HG03432 (cell line): ENCODE measurements around the gene METTL21A.
"Not testable (repeated sequence)": the region's sequence is repeated elsewhere in the genome, so short reads cannot be mapped to it uniquely, and the experiment has no call there.

Experiments used
- ATAC-seq: cut with Tn5 transposase; IDR thresholded peaks from one replicate; pipeline ENCODE4 v1.9.1; 2021; ENCODE audit warnings: mild to moderate bottlenecking, moderate library complexity; ENCODE audit not compliant: unreplicated experiment

METTL21A gene

DNA sequence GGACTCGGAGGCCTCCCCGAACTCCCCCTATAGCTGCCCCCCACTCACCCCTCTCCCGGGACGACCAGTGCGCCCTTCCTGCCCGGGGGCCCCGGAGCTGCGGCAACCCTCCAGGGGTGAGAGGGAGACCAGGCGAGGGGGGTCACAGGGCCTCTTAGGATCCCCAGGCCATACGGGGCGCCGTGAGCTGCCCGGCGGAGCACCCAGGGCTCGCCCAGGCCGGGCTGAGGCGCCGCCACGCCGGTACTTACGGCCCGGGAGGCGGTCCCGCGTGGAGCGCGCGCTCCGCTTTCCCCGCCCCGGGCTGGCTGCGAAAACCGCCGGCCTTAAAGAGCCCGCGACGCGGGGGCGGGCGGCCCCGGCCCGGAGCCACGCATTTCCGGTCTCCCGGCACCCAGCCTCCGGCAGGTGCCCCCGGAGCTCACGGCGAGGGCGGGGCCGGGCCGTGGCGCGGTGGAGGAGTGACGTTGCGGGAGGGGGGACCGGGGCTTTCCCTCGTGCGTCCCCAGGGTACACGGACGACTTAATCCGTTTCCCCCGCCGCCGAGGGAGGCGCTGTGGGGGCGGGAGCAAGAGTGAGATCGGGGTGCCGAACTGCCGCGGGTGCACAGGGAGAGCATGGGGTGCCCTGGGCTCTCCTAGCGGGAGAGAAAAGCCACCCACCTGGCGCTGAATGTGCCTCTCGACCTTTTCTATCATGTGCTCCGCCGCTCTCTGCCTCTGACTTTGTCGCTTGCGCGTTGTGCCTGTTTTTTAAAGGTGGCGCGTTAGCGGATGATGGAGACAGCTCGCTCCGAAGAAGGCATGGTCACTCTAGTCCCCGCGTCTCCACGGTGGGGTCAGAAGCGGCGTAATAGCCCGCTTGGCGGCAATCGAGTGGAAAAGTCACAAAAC is at the start of gene METTL21A:
TSS of gene METTL21A (minus strand) at position 381 of the 894 bp plus-strand sequence. CDS start 1,019 bp downstream, outside the sequence.
- peak; percentile 66 for ATAC-seq

DNA sequence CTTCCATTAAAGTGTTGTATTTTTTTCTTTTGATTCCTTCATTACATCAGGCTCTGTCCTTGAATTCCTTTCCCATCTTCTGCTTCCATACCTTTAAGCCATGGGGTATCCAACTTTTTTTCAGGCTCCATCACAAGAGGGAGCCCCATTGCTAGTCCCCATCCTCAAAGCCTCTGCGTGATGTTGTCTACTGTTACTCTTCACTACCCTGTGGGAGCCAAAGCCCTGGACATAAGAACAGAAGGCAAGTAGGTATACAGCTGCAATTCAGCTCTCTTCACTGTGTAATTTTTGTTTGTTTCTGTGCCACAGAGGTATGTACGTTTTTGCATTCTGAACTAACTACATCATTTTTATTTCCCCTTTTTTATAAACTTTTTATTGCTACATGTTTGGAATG is 49.6 kb upstream of the METTL21A start:
- no peak for ATAC-seq

DNA sequence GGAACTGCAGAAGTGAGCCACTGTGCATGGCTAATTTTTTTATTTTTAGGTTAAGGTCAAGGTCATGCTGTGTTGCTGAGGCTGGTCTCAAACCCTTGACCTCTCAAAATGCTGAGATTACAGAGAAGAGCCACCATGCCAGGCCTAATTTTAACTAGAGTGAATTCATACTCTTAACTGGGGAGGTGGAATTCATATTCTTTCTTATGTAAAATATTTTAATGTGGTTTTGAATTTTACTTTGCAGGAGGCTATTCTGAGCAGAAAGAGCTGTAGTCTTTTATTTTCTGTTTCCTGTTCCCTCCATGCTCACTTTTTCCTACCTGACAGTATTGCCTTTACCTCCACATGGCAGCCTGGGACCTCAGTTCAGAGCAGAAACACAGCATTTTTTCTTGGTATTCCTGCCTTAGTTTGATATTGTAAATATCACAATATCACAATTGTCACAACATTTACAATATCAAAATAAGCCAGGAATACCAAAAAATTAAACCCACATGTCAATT is 49.1 kb upstream of the METTL21A start:
- ATAC-seq = no peak

DNA sequence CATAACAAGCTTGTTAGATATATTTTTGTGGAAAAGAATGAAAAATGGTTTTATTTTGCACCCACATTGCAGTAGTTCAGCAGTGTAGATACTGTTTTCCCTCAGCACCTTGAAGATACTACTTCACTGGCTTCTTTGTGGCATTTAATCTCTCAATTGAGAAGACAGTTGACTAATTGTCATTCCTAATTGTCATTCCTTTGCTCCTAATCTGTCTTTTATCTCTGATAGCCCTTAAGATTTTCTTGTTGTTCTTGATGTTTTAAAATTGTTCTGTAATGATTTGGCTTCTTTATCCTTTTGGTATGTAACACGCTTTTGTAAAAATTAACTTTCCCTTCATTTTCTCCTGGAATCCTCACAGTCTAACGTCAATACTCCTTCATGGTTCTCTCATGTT is 48.2 kb upstream of the METTL21A start:
- ATAC-seq = no peak

DNA sequence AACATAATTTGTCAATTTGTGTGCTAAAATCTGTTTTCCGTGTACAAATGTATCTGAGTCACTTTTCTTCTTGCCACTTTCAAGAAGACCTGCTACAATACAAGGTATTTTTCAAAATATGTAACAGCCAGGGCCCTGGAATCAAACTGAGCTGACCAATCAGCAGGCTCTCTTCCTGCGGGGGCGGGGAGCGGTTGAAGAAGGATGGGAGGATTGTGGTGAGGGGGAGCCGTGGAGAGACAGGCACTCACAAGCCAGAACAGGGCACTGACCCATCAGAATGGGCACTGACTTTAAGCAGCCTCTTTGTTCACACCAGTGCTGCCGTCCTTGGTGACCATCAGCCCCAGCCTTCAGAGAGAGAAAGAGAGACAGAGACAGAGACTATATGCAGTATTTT is 45.7 kb upstream of the METTL21A start:
- ATAC-seq = no peak

DNA sequence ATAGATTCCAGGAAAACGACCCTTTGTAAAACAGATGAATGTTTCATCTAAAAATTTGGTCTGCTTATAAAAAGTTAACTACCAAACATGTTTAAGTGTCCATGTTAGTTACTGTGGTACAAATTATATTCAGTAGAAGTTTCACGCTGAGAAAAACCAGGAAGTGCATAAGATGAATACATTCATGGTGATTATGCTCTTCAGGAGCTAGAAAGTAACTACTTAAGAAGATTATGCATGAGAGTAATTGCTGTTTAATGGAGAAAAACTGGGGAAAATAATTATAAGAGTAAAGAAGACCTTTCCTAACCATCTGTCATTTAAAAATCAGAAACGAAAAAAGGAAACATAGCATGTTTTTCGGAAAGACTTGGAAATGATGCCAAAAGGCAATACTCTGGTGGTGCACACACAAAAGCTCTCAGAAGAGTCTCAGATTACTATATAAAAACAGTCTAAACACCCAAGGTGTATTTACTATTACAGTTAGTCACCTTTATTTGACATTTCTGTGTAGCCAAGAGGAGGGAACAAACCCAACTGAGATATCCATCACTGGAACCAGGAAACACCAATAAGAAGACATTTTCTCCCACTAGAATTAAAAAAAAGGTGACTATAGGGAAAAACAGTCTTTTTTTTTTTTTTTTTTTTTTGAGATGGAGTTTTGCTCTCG is 38.8 kb upstream of the METTL21A start:
- ATAC-seq = no peak

DNA sequence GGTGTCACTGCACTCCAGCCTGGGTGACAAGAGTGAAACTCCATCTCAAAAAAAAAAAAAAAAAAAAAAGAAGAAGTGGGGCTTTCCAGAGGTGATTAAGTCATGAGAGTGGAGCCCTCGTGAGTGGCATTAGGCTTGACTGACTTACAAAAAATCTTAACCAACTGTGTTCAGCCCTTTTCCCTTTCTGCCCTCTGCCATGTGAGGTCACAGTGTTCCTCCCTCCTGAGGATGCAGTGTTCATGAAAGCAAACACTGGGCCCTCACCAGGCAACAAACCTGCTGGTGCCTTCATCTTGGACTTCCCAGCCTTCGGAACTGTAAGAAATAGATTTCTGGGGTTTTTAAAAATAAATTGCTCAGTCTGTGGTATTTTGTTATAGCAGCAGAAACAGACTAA is 37.0 kb upstream of the METTL21A start:
- ATAC-seq = peak; percentile 96

DNA sequence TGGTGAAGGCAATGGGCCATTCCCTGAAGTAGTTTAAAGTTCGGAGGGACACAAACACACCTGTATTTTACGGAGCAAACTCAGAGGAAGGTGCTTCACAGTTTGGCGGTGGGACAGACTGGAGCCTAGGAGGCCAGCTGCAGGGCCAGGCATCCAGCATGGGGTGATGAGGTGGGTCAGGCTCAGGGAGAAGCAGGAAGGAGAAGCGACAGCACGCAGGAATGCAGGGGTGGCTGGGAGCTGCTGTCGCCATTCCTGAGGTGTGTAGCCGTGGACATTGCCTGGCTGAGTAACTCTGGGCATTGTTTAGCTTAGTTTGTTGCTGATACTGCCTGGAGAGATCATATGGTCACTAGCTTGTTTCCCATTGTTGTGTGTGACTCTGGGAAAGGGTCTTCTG is 35.8 kb upstream of the METTL21A start:
- no peak for ATAC-seq

DNA sequence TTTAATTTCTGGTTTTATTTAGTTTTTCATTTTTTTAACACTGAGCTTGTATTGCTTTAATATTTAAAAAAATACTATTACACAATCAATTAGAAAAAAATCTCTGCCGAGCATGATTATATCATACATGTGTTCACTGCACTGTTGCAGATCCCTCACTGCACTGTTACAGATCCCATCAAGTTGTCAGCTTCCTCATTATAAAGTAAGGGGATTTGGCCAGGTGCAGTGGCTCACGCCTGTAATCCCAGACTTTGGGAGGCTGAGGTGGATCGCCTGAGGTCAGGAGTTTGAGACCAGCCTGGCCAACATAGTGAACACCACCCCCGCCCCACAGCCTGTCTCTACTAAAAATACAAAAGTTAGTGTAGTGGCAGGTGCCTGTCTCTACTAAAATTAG is 33.0 kb upstream of the METTL21A start:
- no peak for ATAC-seq

DNA sequence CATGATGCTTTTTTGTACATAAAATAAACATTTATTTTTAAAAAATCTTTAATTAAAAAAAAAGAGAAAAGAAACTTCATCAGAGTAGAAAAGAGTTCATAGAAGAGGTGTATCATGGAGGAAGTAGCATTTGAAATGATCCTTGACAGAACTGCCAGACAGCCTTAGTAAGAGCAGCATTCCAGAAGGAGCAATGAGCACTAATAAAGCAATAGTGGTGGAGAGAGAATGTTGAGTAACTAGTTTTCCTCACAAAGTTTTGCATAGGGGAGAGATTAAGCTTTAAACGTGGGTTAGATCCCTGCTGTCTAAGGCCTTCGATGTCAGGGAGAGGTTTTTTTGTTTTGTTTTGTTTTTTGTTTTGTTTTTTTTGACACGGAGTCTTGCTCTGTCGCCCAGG is 29.8 kb upstream of the METTL21A start:
- no peak for ATAC-seq

DNA sequence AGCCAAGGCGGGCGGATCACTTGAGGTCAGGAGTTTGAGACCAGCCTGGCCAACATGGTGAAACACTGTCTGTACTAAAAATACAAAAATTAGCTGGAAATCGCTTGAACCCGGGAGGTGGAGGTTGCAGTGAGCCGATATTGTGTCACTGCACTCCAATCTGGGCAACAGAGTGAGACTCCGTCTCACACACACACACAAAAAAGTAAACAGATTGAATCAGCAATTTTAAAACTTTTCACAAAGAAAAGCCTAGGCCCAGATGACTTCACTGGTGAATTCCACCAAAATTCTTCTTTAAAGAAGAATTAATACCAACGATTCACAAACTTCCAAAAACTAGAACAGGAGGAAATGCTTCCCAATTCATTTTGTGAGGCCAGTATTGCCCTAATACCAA is 21.4 kb upstream of the METTL21A start:
- ATAC-seq = not testable (repeated sequence)

DNA sequence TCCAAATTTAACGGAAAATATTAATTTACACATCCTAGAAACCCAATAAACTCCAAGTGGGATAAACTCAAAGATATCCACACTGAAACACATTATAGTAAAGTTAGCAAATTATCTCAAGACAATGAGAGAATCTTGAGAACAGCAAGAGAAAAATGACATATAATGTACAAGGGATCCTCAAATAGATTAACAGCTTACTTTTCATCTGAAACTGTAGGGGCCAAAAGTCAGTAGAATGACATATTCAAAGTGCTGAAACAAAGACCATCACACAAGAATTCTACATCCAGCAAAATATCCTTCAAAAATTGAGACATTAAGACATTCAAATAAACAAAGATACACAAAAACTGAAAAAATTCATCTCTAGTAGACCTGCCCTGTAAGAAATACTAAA is 18.7 kb upstream of the METTL21A start:
- no peak for ATAC-seq

DNA sequence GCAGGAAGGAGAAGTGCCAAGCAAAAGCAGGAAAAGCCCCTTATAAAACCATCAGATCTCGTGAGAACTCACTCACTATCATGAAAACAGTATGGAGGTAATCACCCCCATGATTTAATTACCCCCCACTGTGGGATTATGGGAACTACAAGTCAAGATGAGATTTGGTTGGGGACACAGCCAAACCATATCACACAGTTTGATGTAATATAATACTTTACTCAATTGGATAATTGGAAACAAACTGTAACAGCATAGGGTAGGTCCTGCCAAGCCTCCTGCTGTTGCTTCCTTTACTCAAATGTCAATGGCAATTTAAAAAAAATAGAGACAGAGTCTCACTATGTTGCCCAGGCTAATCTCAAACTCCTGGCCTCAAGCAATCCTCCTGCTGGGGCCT is 15.5 kb upstream of the METTL21A start:
- no peak for ATAC-seq

DNA sequence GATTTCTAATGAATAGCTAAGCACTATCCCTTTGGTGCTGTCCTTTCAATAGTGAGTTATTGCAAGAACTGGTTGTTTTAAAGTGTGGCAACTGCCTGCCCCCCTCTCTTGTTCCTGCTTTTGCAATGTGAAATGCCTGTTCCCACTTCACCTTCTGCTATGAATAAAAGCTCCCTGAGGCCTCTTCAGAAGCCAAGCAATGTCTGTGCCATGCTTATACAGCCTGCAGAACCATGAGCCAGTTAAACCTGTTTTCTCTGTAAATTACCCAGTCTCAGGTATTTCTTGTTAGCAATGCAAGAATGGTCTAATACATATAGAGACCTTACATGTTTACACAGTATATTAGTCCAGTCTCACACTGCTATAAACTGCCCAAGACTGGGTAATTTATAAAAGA is 15.0 kb upstream of the METTL21A start:
- no peak for ATAC-seq

DNA sequence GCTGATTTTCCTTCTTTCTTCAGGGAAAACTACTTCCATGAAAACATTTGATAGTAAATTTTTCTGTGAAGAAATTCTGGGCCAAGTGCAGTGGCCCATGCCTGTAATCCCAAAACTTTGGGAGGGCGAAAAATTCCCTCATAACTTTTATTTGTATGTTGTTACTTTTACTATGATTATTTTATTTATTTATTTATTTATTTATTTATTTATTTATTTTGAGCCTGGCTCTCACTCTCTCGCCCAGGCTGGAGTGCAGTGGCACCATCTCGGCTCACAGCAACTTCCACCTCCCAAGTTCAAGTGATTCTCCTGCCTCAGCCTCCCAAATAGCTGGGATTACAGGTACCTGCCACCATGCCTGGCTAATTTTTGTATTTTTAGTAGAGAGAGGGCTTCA is 14.1 kb upstream of the METTL21A start:
- not testable (repeated sequence) for ATAC-seq

DNA sequence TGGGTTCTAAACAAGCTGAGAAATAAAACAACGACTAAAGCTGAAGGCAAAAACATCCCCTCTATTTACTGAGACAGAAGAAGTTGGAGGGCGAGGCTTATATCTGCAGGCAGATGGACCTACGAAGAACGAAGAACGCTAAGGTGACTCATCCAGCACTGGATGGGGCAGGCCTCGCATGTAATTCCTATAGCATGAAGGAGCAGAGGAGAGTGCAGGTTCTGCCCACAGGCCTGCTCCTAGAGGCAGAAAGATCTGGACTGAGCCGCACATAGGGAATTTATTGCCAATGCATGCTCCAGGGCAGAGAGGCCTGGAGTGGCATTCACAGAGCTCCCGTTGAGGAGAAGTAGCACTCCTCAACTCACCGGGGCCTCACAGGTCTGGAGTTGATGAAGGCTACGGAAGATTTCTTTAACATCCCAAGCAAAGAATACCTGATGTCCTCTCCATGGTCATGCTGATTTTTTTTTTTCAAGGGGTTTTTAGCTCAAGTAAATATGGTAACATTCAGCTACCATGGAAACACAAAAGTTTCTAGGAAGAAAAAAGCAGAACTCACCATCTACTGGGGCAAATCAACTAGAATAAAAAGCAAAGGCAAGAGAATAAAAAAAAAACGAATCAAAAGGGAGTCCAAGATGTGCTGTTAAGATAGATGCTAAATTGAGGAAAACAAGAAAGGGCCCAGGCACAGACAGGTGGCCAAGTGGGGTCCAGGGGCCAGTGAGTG is 10.4 kb upstream of the METTL21A start:
- no peak for ATAC-seq

DNA sequence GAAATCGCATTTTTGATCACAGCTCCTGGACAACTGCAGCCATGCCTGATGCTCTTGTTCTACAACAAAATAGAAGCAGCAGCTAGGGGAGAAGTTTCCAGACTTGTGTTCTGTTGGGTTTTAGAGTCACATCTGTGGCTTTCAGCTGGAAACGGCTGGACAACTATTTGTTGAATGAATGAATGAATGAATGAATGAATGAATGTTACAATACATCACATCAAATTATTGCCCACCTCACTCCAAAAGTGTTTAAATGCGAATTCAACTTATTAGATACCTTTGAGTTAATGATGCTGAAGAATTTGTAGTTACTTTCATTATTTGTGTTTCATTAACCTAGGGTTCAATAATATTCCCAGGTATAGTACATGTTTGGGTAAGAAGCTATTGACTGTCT is 8.5 kb upstream of the METTL21A start:
- ATAC-seq = no peak

DNA sequence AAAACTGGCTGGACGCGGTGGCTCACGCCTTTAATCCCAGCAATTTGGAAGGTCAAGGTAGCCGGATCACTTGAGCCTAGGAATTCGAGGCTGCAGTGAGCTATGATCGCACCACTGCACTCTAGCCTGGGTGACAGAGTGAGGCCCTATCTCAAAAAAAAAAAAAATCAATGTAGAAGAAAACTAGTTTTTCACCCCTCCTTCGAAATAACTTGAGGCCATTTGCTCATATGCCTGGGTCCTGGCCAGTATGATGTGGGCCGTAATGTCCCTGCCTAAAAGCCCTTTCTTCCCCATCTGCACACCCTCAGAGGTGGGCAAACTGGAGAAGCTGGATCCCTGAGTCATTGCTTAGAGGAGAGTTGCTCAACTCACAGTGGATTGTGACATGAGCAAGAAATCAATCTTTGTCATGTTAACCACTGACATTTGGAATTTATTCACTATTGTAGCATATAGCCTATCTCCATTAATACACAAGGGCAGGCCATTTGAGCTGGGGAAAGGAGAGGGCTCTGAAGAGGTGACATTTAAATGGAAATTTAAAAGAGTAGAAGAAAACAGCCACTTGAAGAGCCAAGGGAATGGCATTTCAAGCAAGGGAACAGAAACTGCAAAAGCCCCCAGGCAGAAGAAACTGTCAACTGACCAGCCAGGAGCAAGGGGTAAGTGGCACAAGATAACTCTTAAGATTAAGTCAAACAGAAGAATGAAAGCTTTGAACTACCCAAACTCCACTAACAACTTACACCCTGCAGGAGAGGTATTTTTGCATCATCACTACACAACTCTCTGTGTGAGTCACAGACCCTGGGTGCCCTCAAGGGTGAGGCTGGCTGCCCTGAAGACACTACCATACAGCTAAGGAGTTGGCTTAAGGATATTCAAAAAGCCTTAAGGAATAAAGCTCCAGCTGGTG is 7.6 kb upstream of the METTL21A start:
- peak; percentile 76 for ATAC-seq

DNA sequence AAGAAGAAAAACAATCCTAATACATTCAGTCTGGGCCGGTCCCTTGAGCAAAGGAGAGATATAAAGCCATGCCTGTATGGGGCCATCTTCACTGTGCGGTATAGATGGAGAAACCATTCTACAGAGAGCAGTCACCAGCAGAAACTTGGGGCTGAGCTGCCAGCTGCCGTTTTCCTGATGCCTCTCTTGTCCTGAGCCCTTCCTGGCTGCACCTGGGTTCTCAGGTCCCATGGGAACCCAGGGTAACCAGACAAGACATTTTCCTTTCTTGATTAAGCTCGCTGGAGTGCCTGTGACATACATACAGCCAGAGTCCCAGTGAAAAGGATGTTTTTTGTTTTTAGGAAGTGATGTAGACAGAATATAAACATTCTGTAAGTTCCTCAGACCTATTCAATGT is 5.3 kb upstream of the METTL21A start:
- ATAC-seq = no peak

DNA sequence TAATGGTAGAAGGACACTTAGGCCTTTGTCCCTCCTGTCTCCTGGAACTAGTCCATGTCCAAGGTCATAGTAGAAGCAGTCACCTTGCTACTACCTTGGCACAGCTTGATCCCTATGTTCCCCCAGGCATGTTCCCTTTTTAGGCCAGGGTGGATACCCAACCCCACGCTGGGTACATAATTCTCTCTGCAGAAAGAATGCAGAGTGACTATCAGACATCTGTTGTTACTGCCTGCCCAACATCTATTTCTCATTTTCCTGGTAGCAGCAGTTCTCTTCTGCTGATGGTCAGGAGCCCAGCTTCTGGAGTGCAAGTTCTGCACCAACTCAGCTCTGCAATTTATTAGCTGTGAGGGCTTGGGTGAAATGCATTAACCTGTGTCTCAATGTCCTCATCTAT is 4.4 kb upstream of the METTL21A start:
- ATAC-seq = no peak
